Esophagus muscularis mucosa (tissue), 4 donors: ENCODE measurements around the gene SMCHD1. TPM values are rescaled to one million over a fixed set of nuclear protein-coding genes. Genes with fewer than 3 reads are reported as not detected.

Experiments used
- DNase-seq: peaks from one replicate; pipeline ENCODE4 v3.0.0-alpha.2; 2017; ENCODE audit errors: extremely low spot score
- H3K27ac ChIP-seq, 4 donors: fragments of 200-600 bp; sonication (generic); replicated peaks in 1 of 4; 1 replicate in 3 of 4; 2 replicates in 1 of 4; pipeline ENCODE4 v1.5.1; 2016 to 2019; ENCODE audit warnings: mild to moderate bottlenecking in 1 of 4
- H3K27me3 ChIP-seq, 4 donors: fragments of 200-600 bp; sonication (generic); one replicate each; pipeline versions ENCODE4 v1.5.1 to v1.6.0; 2016 to 2019
- H3K36me3 ChIP-seq, 4 donors: fragments of 200-600 bp; sonication (generic); one replicate each; pipeline ENCODE4 v1.5.1; 2016 to 2019
- H3K4me1 ChIP-seq, 4 donors: fragments of 200-600 bp; sonication (generic); one replicate each; pipeline ENCODE4 v1.5.1; 2016 to 2019
- H3K4me3 ChIP-seq, 4 donors: fragments of 200-600 bp; sonication (generic); 1 replicate in 2 of 4; 2 replicates in 2 of 4; pipeline ENCODE4 v1.5.1; 2016 to 2019; ENCODE audit warnings: mild to moderate bottlenecking in 4 of 4, moderate library complexity in 1 of 4
- H3K9me3 ChIP-seq, 4 donors: fragments of 200-600 bp; sonication (generic); 1 replicate in 3 of 4; 2 replicates in 1 of 4; pipeline ENCODE4 v1.5.1; 2016 to 2019
- EP300 ChIP-seq: sonication (generic); formaldehyde crosslinking; IDR thresholded peaks from one replicate; pipeline ENCODE4 v1.6.1; 2017; ENCODE audit warnings: antibody characterized with exemption
- POLR2A ChIP-seq: fragments of 450-650 bp; IDR thresholded peaks from one replicate; pipeline ENCODE4 v1.6.1; 2017; ENCODE audit warnings: antibody characterized with exemption, moderate library complexity, mild to moderate bottlenecking, low read depth
- POLR2AphosphoS5 ChIP-seq, 2 donors: sonication (generic); formaldehyde crosslinking; IDR thresholded peaks; one replicate each; pipeline ENCODE4 v1.6.1; 2017; ENCODE audit warnings: antibody characterized with exemption in 2 of 2
- WGBS: methylation state at CpG from one replicate; pipeline ENCODE4 v1.1.5; 2018; 5-methylcytosine and 5-hydroxymethylcytosine counted together
- intact Hi-C: fragments of 100-400 bp; cut with DNase I; formaldehyde crosslinking; loops from one replicate; pipeline ENCODE4 v1.15.1; 2023
- total RNA-seq, 4 donors: library from RNA; depleted of rRNA; stranded (reverse); fragments of >200 nt; gene quantifications; one replicate each; pipeline versions ENCODE4 v1.1.0 to v1.2.1, GENCODE V29; 2016
- TF ChIP-seq, protein P1 (sequence below), 3 experiments: fragments of 200-600 bp in 2 of 3; fragments of 450-650 bp in 1 of 3; sonication (generic) in 2 of 3; IDR thresholded peaks; one replicate each; pipeline ENCODE4 v1.5.1; 2017 to 2019; ENCODE audit warnings: antibody characterized with exemption in 3 of 3, mild to moderate bottlenecking in 2 of 3, moderate library complexity in 1 of 3

SMCHD1 gene
- total RNA-seq, 4 donors from 2014 or later: 47.9 to 62.3 (median 58.2) TPM

DNA sequence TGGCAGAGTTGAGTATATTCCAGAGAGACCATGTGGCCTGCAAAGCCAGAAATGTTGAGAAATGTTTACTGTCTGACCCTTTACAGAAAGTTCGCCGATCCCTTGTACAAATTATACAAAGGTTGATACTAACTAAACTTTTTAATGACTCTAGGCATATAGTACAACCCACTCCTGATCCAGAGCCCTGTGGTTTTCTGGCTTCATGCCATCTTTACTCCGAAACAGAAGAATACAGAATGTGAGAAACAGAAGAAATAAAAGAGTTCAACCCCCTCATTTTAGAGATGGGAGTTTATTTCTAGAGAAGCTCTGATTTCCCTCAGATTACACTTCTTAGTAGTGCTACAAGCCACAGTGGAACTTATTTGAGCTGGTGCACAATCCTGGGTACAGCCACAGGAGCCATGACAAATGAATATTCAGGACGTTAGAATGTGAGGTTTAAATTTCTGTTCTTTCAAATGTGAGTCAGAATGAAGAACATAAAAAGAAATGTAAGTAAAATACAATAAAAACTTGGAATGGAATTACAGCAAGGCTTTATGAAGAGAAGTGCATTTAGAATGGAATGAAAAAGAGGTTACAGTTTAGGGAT is 38.0 kb upstream of the SMCHD1 start:
- TF ChIP-seq POLR2A (no peak), POLR2AphosphoS5 (IDR thresholded peaks at IDR 0.05) (no peak), EP300 (no peak)
- TF ChIP-seq, protein P1, sequence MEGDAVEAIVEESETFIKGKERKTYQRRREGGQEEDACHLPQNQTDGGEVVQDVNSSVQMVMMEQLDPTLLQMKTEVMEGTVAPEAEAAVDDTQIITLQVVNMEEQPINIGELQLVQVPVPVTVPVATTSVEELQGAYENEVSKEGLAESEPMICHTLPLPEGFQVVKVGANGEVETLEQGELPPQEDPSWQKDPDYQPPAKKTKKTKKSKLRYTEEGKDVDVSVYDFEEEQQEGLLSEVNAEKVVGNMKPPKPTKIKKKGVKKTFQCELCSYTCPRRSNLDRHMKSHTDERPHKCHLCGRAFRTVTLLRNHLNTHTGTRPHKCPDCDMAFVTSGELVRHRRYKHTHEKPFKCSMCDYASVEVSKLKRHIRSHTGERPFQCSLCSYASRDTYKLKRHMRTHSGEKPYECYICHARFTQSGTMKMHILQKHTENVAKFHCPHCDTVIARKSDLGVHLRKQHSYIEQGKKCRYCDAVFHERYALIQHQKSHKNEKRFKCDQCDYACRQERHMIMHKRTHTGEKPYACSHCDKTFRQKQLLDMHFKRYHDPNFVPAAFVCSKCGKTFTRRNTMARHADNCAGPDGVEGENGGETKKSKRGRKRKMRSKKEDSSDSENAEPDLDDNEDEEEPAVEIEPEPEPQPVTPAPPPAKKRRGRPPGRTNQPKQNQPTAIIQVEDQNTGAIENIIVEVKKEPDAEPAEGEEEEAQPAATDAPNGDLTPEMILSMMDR (IDR thresholded peaks at IDR 0.05): no peak
- intact Hi-C loops: no loop called here
- no peak for DNase-seq
- Histone ChIP-seq H3K4me3 (no peak overlapping the region), H3K27me3 (no peaks in the 10 kb centered on the region), H3K9me3 (no peaks in the 10 kb centered on the region), H3K36me3 (no peaks in the 10 kb centered on the region), H3K4me1 (no peaks in the 10 kb centered on the region), H3K27ac (no peak overlapping the region)
- 75% methylated on average over 4 of the region's 4 CpGs for WGBS

DNA sequence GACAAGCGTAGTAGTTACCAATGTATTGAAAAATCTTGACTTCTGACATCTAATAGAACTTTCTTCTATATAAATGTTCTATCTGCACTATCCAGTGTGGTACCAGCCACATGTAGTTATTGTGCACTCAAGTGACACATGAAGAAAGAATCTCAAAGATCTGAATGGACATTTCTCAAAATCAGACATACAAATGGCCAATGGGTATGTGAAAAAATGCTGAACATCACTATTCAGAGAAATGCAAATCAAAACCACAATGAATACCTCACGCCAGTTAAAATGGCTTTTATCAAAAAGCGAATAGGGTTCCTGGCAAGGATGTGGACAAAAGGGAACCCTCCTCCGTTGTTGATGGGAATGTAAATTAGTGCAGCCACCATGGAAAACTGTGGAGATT is 37.5 kb upstream of the SMCHD1 start:
- Histone ChIP-seq H3K27me3 (no peaks in the 10 kb centered on the region), H3K4me1 (no peaks in the 10 kb centered on the region), H3K27ac (no peak overlapping the region), H3K9me3 (no peaks in the 10 kb centered on the region), H3K36me3 (no peaks in the 10 kb centered on the region), H3K4me3 (no peak overlapping the region)
- intact Hi-C loops: no loop called here
- TF ChIP-seq, protein P1 (IDR thresholded peaks at IDR 0.05): no peak
- TF ChIP-seq EP300 (no peak), POLR2AphosphoS5 (IDR thresholded peaks at IDR 0.05) (no peak), POLR2A (no peak)
- no peak for DNase-seq
- 97% methylated on average over 4 of the region's 4 CpGs for WGBS

DNA sequence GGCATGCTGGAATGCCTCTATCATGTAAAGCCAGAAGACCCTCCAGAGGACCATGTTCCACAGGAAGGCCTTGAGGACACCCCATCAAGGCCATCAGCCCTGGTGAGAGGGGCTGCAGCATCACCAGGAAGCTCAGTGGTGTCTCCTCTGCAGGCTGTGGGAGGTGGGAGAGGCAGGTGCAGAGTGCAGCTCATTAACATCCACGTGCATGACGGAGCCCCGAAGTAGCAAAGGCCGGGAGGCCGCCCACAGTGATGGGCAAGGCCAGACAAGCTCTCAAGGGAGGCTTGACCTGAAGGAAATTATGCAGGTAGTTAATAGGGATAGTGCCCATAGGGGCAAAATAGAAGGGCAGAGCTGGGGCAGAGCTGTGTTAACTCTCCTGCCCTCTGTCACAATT is 30.3 kb upstream of the SMCHD1 start:
- H3K27ac ChIP-seq: no peak overlapping the region
- H3K36me3 ChIP-seq: no peaks in the 10 kb centered on the region
- intact Hi-C loops: no loop called here
- no peak overlapping the region for H3K4me3 ChIP-seq
- no peak for DNase-seq
- no peaks in the 10 kb centered on the region for H3K4me1 ChIP-seq
- WGBS: 93% methylated on average over 5 of the region's 5 CpGs
- TF ChIP-seq EP300 (no peak), POLR2AphosphoS5 (IDR thresholded peaks at IDR 0.05) (no peak), POLR2A (no peak)
- TF ChIP-seq, protein P1 (IDR thresholded peaks at IDR 0.05): no peak
- H3K9me3 ChIP-seq: no peaks in the 10 kb centered on the region
- H3K27me3 ChIP-seq: no peaks in the 10 kb centered on the region

DNA sequence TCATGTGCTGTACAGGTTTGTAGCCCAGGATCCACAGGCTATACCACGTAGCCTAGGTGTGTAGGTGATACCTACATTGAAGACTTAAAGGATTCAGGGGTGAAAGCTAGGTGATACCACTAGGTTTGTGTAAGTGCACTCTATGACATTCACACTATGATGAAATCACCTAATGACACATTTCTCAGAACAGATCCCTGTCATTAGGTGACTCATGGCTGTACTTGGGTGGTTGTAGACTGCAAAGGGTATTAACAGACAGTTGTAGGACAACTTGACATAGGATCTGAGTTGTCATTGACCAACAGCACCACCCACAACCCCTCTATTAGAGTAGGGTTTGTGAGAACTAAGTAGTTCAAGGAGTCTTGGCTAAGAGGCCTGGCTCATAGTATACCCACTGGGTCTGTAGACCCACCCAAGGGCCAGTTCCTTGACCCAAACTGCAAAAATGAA is 27.7 kb upstream of the SMCHD1 start:
- Histone ChIP-seq H3K27ac (no peak overlapping the region), H3K4me1 (no peaks in the 10 kb centered on the region), H3K27me3 (no peaks in the 10 kb centered on the region), H3K4me3 (no peak overlapping the region), H3K36me3 (no peaks in the 10 kb centered on the region), H3K9me3 (no peaks in the 10 kb centered on the region)
- 100% methylated on average over 1 of the region's 1 CpG for WGBS
- intact Hi-C loops: no loop called here
- DNase-seq: no peak
- TF ChIP-seq EP300 (no peak), POLR2A (no peak), POLR2AphosphoS5 (IDR thresholded peaks at IDR 0.05) (no peak)
- TF ChIP-seq, protein P1 (IDR thresholded peaks at IDR 0.05): no peak

DNA sequence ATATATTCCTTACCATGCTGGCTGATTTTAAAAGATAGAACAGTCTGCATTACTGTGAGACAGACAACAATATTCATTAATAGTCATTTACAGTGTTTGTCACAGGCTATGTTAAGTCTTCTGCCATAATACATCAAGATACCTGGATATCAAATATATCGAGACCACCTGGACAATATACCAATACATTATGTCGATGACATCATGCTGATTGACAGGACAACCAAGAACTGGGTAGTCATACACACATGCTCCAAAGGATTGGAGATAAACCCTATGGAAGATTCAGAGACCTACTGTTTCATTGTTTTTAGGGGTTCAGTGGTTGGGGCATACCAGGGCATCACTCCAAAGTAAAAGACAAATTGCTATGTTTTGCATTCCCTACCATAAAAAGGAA is 26.5 kb upstream of the SMCHD1 start:
- intact Hi-C loops: no loop called here
- TF ChIP-seq, protein P1 (IDR thresholded peaks at IDR 0.05): no peak
- TF ChIP-seq POLR2AphosphoS5 (IDR thresholded peaks at IDR 0.05): no peak
- no peak for TF ChIP-seq EP300
- TF ChIP-seq POLR2A: no peak
- Histone ChIP-seq H3K27ac (no peak overlapping the region), H3K36me3 (no peaks in the 10 kb centered on the region), H3K27me3 (no peaks in the 10 kb centered on the region), H3K4me3 (no peak overlapping the region), H3K9me3 (no peaks in the 10 kb centered on the region), H3K4me1 (no peaks in the 10 kb centered on the region)
- no peak for DNase-seq
- 77% methylated on average over 2 of the region's 2 CpGs for WGBS
